Body of pancreas (tissue), 4 donors: ENCODE data around the gene DNAH8.

Experiments used
- POLR2A ChIP-seq, 3 donors: fragments of 450-650 bp; IDR thresholded peaks; one replicate each; pipeline ENCODE4 v1.6.1; 2016; ENCODE audit warnings: antibody characterized with exemption in 3 of 3, mild to moderate bottlenecking in 2 of 3
- TF ChIP-seq, protein P1 (sequence below), 7 experiments: fragments of 450-650 bp in 4 of 7; fragments of 200-600 bp in 3 of 7; sonication (generic) in 3 of 7; IDR thresholded peaks; one replicate each; pipeline ENCODE4 v1.5.1; 2016 to 2019; ENCODE audit warnings: antibody characterized with exemption in 7 of 7

DNA sequence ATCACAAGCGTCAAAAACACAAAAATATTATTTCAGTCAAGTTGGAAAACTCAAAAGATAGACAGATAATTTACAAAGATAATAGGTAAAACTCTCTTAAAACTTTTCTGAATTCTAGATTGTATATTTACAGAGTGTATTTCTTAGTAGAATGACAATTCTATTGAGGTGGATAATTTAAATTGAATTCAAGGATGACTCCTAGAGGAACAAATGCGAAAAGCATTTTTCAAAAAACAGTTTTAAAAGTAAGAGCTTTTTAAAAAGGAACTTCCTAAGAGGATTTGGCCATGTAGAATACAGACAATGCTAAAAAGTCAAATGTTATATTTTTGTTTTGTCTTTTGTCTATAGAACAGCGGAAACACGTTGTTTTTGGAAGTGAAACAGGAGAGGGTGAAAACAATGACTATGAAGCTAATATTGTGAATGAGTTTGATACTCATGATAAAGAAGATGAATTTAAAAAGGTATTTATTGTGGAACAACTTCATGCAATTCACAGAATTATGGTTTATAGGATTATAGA is 90.1 kb downstream of the DNAH8 start:
- TF ChIP-seq, protein P1, sequence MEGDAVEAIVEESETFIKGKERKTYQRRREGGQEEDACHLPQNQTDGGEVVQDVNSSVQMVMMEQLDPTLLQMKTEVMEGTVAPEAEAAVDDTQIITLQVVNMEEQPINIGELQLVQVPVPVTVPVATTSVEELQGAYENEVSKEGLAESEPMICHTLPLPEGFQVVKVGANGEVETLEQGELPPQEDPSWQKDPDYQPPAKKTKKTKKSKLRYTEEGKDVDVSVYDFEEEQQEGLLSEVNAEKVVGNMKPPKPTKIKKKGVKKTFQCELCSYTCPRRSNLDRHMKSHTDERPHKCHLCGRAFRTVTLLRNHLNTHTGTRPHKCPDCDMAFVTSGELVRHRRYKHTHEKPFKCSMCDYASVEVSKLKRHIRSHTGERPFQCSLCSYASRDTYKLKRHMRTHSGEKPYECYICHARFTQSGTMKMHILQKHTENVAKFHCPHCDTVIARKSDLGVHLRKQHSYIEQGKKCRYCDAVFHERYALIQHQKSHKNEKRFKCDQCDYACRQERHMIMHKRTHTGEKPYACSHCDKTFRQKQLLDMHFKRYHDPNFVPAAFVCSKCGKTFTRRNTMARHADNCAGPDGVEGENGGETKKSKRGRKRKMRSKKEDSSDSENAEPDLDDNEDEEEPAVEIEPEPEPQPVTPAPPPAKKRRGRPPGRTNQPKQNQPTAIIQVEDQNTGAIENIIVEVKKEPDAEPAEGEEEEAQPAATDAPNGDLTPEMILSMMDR (IDR thresholded peaks at IDR 0.05) = no peak
- TF ChIP-seq POLR2A (IDR thresholded peaks at IDR 0.05) = no peak
